AG04450 (cell line): ENCODE data around the gene RUSC2. TPM values are rescaled to one million over a fixed set of nuclear protein-coding genes. Genes with fewer than 3 reads are reported as not detected.

Source experiments
- CTCF ChIA-PET: fragments of 300-600, 350-600 bp; formaldehyde crosslinking; extraction: SDS; loops from one replicate; lab custom pipeline; 2022; ENCODE audit warnings: antibody characterized with exemption, inconsistent platforms; lab: Charles Lee
- POLR2A ChIA-PET: fragments of 350-600 bp; formaldehyde crosslinking; extraction: SDS; loops from one replicate; lab custom pipeline; 2021; ENCODE audit warnings: antibody characterized with exemption, inconsistent platforms; lab: Yijun Ruan, JAX
- DNase-seq: peaks from one replicate; pipeline ENCODE4 v3.0.0-alpha.2; 2011; ENCODE audit warnings: low read depth, low spot score
- H3K27ac ChIP-seq: one replicate; pipeline ENCODE4 v1.5.1; 2012; ENCODE audit warnings: low read depth, low read length, control low read depth
- H3K27me3 ChIP-seq: one replicate; pipeline ENCODE4 v1.6.0; 2012; ENCODE audit warnings: low read length; ENCODE audit not compliant: control insufficient read depth, insufficient read depth
- H3K4me3 ChIP-seq: 2 replicates; pipeline ENCODE4 v1.5.1; 2011; ENCODE audit warnings: mild to moderate bottlenecking, low read depth, low read length, control low read depth
- H3K9me3 ChIP-seq: 2 replicates; pipeline ENCODE4 v1.5.1; 2012; ENCODE audit warnings: low read length; ENCODE audit not compliant: control insufficient read depth, insufficient read depth
- CTCF ChIP-seq: IDR thresholded peaks from 2 replicates; pipeline ENCODE4 v1.5.1; 2011; ENCODE audit warnings: low read depth, low read length, control low read depth, inconsistent platforms
- polyA plus RNA-seq: library from polyadenylated mRNA; depleted of rRNA; stranded (reverse); fragments of >200 nt; gene quantifications from 2 replicates; pipeline ENCODE4 v1.2.3, GENCODE V29; 2011

Gene RUSC2
- polyA plus RNA-seq, 1 experiment, result 17.4 TPM

GRCh38 chr9:35464141-35465025 lies 25.5 kb upstream of the RUSC2 start:
- DNase-seq, result no peak
- ChIA-PET CTCF (interaction anchor here (1.2 to 1.4 kb wide), 5 partner anchors 79 to 762 kb away, joined by 3 to 6 read pairs (median 5); partner anchors contain the start of gene ATOSB), POLR2A (no interaction called here)
- Histone ChIP-seq H3K27ac (no peak overlapping the region), H3K9me3 (peaks cover 13% of the 10 kb centered on the region), H3K27me3 (peaks cover 8% of the 10 kb centered on the region), H3K4me3 (no peak overlapping the region)
- no peak for TF ChIP-seq CTCF

- Histone ChIP-seq H3K9me3 (no peaks in the 10 kb centered on the region), H3K27me3 (peaks cover 3% of the 10 kb centered on the region), H3K27ac (no peak overlapping the region), H3K4me3 (no peak overlapping the region)
- ChIA-PET CTCF (interaction anchor here (1.2 kb wide), 1 partner anchor 570 kb away, joined by 6 read pairs; no protein-coding TSS in a partner anchor), POLR2A (interaction anchor here (1.0 to 1.4 kb wide), 2 partner anchors 309 to 359 kb away, joined by 3 read pairs; partner anchors contain the start of gene UNC13B)
- DNase-seq, result no peak
- no peak for TF ChIP-seq CTCF
These were observed 19.6 kb upstream of the RUSC2 start for GRCh38 chr9:35470340-35470739.

GRCh38 chr9:35470894-35471293 lies 19.0 kb upstream of the RUSC2 start:
- ChIA-PET CTCF (interaction anchor here (0.5 to 2.7 kb wide), 7 partner anchors 10 to 571 kb away, joined by 3 to 15 read pairs (median 5); partner anchors contain the start of gene ATOSB), POLR2A (interaction anchor here (0.6 to 1.4 kb wide), 6 partner anchors 309 to 1853 kb away, joined by 3 to 4 read pairs (median 3); partner anchors contain the start of genes ATOSB and UNC13B)
- peaks cover 6% of the 10 kb centered on the region for H3K27me3 ChIP-seq
- H3K9me3 ChIP-seq, result no peaks in the 10 kb centered on the region
- DNase-seq, result peak; percentile 62
- H3K27ac ChIP-seq, result no peak overlapping the region
- H3K4me3 ChIP-seq, result no peak overlapping the region
- TF ChIP-seq CTCF, result no peak

GRCh38 chr9:35476596-35476995 lies 13.3 kb upstream of the RUSC2 start:
- no peak overlapping the region for H3K4me3 ChIP-seq
- H3K9me3 ChIP-seq, result no peaks in the 10 kb centered on the region
- H3K27ac ChIP-seq, result no peak overlapping the region
- H3K27me3 ChIP-seq, result peaks cover 6% of the 10 kb centered on the region
- TF ChIP-seq CTCF, result no peak
- ChIA-PET CTCF (interaction anchor here (0.7 to 5.8 kb wide), 12 partner anchors 28 to 577 kb away, joined by 3 to 151 read pairs (median 4); partner anchors contain the start of genes ATOSB and PIGO), POLR2A (interaction anchor here (0.7 kb wide), 1 partner anchor 41 kb away, joined by 4 read pairs; no protein-coding TSS in a partner anchor)
- DNase-seq, result no peak
